G401 (cell line): Measurements from ENCODE around the gene USP19. TPM values are rescaled to one million over a fixed set of nuclear protein-coding genes. Genes with fewer than 3 reads are reported as not detected.

ENCODE experiments used
- DNase-seq: peaks from one replicate; pipeline ENCODE4 v3.0.0-alpha.2; 2015; ENCODE audit warnings: low spot score
- in situ Hi-C: cut with HindIII; loops from 2 replicates; pipeline ENCODE4 v1.10.0; 2016; ENCODE audit warnings: low sequenced_read_pairs, mixed read lengths
- total RNA-seq: library from RNA; depleted of rRNA; stranded (reverse); fragments of >200 nt; shearing (Covaris generic); gene quantifications from 2 replicates; pipeline ENCODE4 v1.2.3, GENCODE V29; 2014

Gene USP19
- total RNA-seq, 1 experiment from 2014 or later: 46.1 TPM

DNA sequence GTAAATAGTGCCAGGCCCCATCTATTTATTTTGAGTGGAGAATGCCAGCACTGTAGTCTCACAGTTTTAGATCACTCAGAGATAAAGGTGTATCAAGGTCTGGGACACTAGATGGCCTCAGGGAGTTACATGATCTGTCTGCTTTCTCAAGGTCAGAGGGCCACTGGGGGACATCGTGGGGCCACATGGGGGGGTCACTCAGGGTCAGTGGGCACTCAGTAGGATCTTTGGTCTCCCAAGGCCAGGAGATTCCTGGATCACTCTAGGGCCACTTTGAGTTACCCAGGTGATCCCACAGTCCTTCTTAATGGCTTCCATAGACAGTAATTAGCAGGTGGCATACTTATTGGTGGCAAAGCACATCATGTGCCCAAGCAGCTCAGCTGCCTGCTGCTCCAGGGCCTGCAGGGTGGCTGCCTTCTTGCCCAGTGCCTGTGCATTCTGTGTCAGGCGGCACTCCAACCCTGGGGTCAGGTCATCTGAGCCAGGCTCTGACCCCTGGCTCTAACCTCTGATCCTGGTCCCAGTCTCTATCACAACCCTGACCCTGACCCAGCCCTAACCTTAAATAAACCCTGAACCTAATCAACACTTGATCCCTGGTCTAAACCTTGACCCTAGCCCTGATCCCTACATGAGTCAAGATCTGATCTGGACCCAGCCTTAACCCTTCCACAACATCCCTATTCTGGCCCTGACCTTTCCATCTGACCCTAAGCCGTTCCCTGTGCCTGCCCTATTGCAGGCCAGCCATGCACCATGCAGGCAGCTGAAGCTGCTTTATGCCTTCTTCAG is 14.0 kb upstream of the USP19 start:
- no peak for DNase-seq
- in situ Hi-C loops: no loop called here

- peak; percentile 90 for DNase-seq
- in situ Hi-C loops: no loop called here
These were observed 12.8 kb upstream of the USP19 start for GRCh38 chr3:49133226-49133951.

DNA sequence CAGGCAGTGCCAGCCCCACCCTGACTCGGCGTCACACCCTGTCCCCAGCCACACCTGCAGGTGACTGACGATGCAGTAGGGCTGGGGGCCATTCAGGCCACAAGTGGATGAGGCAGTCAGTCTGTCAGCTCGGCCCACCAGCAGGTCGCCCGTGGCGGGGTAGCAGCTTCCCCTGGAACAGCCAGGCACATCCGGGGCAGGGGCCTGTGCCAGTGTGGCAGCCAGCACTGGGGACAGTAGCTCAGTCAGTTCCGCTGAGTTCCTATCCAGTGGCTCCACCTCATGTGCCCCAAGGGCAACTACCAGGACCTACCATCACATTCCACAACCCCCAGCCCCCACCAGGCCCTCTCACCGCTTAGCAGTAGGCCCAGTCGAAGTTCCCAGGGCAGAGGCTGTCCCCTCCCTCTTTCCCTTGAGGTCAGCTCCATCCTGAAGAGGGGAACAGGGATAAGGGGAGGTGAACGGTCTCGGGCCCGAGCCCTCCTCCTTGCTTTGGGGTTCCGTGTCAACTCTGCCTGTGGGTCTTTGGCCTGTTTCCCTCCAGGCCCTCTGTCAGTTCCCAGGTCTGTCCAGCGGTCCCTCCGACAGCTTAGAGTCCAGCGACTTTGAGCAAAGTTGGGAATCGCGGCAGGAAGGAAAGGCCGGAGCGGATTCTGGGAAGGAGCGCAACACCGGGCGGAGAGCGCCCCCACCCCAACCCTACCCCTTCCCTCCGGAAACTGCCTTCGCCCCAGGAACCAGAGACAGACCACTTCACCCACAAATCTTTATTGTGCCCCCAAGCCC is 12.0 kb upstream of the USP19 start, which contains the start of gene LAMB2:
LAMB2 (minus strand) TSS at position 614 of the 789 bp plus-strand sequence; CDS start at position 431, 183 bp downstream.
- in situ Hi-C loops: no loop called here
- DNase-seq: peak; percentile 76

GRCh38 chr3:49132073-49132436 is 11.4 kb upstream of the USP19 start:
- no peak for DNase-seq
- in situ Hi-C loops: no loop called here

DNA sequence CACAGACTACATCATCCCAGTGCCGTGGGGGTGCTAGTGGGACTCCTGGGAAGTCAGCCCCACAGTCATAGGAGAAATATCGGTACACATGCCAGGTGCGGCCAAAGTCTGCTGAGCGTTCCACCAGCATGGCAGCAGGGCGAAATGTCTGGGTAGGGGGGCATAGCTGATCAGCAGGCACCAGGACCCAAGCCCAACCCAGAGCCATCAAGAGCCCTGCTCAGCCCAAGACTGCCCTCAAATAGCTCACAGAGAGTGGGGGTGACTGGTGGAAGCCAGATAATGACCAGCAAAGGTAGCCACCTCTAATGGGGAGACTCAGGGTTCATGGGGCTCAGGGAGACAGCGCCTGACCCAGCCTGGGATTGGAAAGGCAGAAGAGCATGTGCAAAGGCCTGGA is 11.0 kb upstream of the USP19 start:
- in situ Hi-C loops: no loop called here
- no peak for DNase-seq

DNA sequence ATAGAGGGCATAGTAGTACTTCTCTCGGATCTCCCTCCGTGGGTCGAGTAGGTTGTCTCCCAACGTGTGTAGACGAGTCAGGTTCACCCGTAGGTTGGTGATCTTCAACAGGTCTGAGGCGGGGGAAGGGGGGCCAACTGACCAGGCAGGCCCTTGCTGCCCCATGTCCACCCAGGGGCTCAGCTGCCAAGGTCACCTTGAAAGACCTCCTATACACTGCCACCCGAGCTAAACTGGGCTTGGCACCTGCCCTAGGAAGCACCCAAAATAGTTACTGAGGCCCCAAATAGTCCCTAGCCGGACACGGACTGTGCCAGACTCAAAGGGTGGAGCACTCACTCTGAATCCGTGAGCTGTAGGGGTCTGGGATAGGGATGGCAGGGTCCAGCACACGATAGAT is 10.4 kb upstream of the USP19 start:
- in situ Hi-C loops: no loop called here
- no peak for DNase-seq

DNA sequence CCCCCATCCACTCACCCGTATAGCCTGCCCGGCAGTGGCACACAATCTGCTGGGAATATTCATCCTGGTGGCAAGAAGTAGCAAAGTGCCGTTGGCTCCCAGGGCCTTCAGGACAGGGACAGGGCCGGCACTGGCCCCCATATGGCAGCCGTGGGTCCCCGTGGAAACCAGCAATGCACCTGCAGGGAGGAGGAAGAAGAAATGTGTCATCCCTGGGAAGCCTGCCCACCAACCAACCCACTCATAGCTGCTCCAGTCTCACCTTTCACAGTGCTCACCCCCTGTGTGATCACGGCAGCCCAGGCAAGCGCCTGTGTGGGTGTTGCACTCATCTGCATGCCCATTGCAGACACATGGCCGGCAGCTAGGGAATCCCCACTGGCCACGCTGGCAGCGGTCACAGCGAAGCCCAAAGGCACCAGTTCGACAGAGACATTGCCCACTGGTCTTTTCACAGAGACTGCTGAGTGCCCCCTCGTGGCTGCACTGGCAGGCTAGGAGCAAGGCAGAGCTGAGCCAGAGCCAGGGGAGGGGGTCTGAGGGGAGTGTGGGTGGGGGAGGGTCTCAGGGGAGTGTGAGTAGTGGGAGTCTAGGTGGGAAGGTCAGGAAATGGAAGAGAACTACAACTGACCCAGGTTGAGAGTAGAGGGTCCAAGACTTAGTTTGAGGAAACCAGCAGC is 4.5 kb upstream of the USP19 start:
- in situ Hi-C loops: no loop called here
- peak; percentile 48 for DNase-seq

- no peak for DNase-seq
- in situ Hi-C loops: no loop called here
These were observed 3.6 kb upstream of the USP19 start for GRCh38 chr3:49124203-49124602.

DNA sequence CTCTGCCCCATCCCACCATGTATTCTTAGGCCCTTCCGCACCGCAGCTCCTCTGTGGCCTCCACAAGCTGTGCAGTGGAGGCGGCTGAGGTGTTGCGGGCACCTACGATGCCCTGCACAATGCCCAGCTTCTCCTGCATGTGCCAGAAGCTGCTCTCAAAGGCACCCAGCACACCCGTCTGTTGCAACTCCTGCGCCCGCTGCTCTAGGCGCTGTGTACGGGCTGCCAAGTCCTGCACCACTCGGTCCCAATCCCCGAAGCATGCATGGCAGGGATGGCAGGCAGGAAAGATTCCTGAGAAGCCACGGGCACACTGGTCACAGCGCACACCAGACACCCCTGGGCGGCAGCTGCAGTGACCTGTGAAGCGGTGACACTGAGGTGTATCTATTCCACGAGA is 3.1 kb upstream of the USP19 start:
- DNase-seq: no peak
- in situ Hi-C loops: no loop called here

DNA sequence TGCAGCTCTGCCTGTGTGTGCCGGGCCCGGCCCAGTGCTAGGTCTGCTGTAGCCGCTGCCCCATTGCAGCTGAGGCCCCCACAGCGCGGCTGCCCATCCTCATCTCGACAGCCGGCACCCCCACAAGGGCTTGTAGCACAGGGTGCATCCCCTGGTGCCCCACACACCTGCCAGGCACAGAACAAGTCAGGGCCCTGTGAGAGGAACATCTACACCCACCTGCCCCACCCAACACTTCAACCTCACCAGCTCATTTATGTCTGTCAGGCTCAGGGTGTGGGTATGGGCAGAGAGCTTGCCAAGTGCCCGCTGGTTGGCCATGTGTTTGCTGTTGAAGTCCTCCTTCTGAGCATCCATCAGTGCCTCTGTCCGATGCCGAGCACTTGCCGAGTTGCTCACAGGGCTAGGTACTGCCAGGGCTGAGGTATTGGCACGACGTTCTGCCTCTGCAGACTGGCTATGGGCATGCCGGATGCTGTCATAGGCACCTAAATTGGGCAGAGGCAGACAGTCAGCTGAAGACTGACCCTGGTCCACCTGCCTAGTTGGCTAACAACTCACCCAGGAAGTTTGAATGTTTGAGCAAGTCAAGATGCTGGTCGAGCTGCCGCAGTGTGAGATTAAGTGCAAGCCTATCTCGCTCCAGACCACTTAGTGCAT is 2.4 kb upstream of the USP19 start:
- DNase-seq: peak; percentile 22
- in situ Hi-C loops: no loop called here

DNA sequence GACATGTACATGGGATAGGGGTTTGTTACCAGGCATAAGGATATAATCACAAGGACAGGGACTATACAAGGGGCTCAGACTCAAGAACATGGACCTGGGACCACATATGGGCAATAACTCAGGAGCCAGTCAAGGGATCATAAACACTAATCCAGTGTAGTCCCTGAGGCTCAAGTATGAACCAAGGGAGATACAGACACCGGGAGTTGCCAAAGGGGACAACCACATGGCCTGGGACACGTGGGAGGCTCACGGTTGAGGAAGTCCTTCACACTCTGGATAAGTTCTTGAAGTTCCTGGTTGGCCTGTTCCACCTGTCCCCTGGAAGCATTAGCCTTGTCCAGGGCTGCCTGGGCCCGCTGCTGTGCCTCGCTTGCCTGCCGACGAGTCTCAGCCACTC is 1.8 kb upstream of the USP19 start:
- in situ Hi-C loops: no loop called here
- no peak for DNase-seq

DNA sequence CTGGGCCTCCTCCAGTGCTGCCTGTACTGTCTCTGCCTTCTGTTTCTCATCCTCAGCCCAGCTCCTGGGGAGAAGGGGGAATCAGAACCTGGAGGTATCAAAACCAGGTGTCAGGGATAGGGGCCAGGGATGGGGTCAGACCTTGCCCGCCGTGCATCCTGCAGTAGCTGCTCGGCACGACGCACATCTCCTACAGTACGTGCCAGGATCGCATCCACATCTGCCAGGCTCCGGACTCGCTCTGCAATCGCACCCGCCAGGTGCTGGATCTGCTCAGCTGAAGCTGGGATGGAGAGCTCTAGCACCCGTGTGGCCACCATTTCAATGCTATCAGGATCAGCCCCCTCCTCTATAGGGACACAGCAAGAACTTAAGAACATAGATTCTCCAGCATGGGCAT is 1.4 kb upstream of the USP19 start:
- no peak for DNase-seq
- in situ Hi-C loops: no loop called here

DNA sequence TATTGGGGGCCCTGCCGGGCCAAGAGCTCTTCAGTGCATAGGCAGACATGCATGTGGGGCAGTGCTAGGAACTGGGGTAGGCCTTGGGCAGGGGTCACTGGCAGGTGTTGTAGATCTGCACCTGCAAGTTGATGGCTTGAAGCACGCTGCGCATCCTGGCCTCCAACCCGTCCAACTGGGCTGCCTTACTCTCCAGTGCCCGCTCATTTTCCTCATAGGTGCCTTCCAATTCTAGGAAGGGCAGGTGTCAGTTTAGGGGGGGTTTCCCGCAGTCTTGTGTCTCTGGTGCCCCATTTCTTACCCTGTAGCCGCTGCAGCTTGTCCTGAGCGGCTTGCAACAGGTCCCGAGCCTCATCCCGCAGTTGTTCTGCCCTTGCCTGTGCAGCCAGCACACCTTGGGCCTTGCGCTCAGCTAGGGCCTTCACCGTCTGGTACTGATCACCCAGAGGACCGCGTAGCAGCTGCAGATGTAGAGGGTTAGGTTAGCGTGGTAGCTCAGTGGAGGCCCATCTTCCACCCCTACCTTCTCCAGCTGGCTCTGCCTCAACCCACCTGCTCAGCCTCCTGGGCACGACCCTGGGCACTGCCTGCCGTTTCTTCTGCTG is 611 bp upstream of the USP19 start:
- in situ Hi-C loops: no loop called here
- no peak for DNase-seq

DNA sequence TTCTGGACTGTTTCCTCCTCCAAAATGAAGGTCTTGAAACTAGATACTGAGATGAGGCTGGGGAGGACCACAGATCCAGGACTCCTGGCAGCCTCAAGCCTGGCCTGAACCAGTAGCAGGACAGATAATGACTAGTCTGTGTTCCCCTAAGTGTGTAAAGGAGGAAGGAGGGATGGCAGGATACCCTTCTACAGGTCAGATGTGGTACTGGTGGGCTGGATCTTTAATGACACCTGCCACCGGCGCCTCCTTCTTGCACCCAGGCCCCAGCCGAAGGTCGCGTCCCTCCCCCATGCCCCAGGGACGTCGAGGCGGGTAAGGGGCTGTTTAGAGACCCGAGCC is 556 bp downstream of the USP19 start:
- in situ Hi-C loops: no loop called here
- no peak for DNase-seq

DNA sequence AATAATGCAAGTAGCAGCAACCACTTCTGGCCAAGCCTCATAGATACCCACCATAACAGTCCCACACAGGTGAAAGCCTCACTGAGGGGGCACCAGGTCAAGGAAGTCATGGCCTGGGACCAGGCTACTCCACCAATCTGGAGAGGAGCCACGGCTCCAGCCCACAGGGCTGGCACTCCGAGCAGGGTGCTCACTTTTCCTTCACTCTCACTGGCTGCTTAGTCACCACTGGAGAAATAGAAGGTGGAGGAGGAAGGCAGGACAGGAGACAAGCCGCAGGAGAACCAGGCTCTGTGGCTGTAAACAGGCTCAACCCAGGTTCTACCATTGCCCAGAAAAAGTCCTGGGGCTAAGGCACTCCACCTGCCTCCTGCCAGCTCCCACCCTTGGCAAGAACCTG is 1.2 kb downstream of the USP19 start:
- no peak for DNase-seq
- in situ Hi-C loops: no loop called here

GRCh38 chr3:49119036-49119435 is 1.6 kb downstream of the USP19 start:
- in situ Hi-C loops: no loop called here
- DNase-seq: no peak

- DNase-seq: no peak
- in situ Hi-C loops: no loop called here
These were observed 8.4 kb downstream of the USP19 start for GRCh38 chr3:49112262-49112661.

- DNase-seq: no peak
These were observed 9.3 kb downstream of the USP19 start for GRCh38 chr3:49111347-49111746.

GRCh38 chr3:49110780-49111179 is 9.8 kb downstream of the USP19 start:
- no peak for DNase-seq
- in situ Hi-C loops: no loop called here

More at GRCh38 chr3:49111347-49111746, 9.3 kb downstream of the USP19 start:
- in situ Hi-C loops: no loop called here
